IMR-90 (cell line): ENCODE data around the gene HOXA3. TPM values are rescaled to one million over a fixed set of nuclear protein-coding genes. Genes with fewer than 3 reads are reported as not detected.

ENCODE experiments used
- ATAC-seq: fragments of 200-7000 bp; cut with Tn5 transposase; 2 replicates; pipeline ENCODE4 v1.9.1; 2020; ENCODE audit warnings: low read depth, mild to moderate bottlenecking, moderate library complexity
- BruUV-seq: library from RNA; stranded (reverse); fragments of 400-500 nt; replicated peaks from 2 replicates; lab custom pipeline; 2021; lab: Mats Ljungman, UMichigan
- CTCF ChIA-PET: fragments of 300-600 bp; formaldehyde crosslinking; extraction: SDS; loops from one replicate; lab custom pipeline; 2021; ENCODE audit warnings: antibody characterized with exemption; lab: Yijun Ruan, JAX
- POLR2A ChIA-PET: fragments of 300-600 bp; sonication (Branson Sonifier 250); formaldehyde crosslinking; loops from one replicate; lab custom pipeline; 2022; ENCODE audit warnings: antibody characterized with exemption; ENCODE audit not compliant: unreplicated experiment; lab: Charles Lee
- DNase-seq: peaks from one replicate; pipeline ENCODE4 v3.0.0; 2013
- H2AFZ ChIP-seq: replicated peaks from 2 replicates; pipeline ENCODE3; 2013; ENCODE audit warnings: low read length, mild to moderate bottlenecking; ENCODE audit not compliant: poor library complexity
- H2AK5ac ChIP-seq: 2 replicates; pipeline ENCODE4 v1.6.1; 2013; ENCODE audit warnings: low read depth, low read length, inconsistent platforms
- H2AK9ac ChIP-seq: replicated peaks from 2 replicates; pipeline ENCODE3; 2013; ENCODE audit warnings: mild to moderate bottlenecking, low read depth, low read length, moderate library complexity; ENCODE audit not compliant: poor library complexity
- H2BK120ac ChIP-seq: 2 replicates; pipeline ENCODE4 v1.6.1; 2013; ENCODE audit warnings: low read depth, low read length, inconsistent platforms
- H2BK15ac ChIP-seq: 3 replicates; pipeline ENCODE4 v1.6.1; 2013; ENCODE audit warnings: low read depth, low read length, inconsistent platforms
- H2BK20ac ChIP-seq: 2 replicates; pipeline ENCODE4 v1.6.1; 2013; ENCODE audit warnings: low read depth, mild to moderate bottlenecking, inconsistent platforms, low read length, moderate library complexity
- H2BK5ac ChIP-seq: 2 replicates; pipeline ENCODE4 v1.6.1; 2013; ENCODE audit warnings: mild to moderate bottlenecking, low read depth, low read length, inconsistent platforms; ENCODE audit not compliant: poor library complexity, severe bottlenecking
- H3K14ac ChIP-seq: replicated peaks from 2 replicates; pipeline ENCODE4 v1.6.1; 2013; ENCODE audit warnings: low read depth, low read length, inconsistent platforms
- H3K18ac ChIP-seq: 2 replicates; pipeline ENCODE4 v1.6.1; 2013; ENCODE audit warnings: low read depth, low read length, control low read depth
- H3K23ac ChIP-seq: 2 replicates; pipeline ENCODE4 v1.6.1; 2013; ENCODE audit warnings: low read depth, low read length, inconsistent platforms
- H3K27ac ChIP-seq: 2 replicates; pipeline ENCODE4 v1.5.1; 2013; ENCODE audit warnings: mild to moderate bottlenecking, control low read depth, low read length; ENCODE audit not compliant: insufficient read depth
- H3K27me3 ChIP-seq: 2 replicates; pipeline ENCODE4 v1.6.1; 2013; ENCODE audit warnings: low read length; ENCODE audit not compliant: control insufficient read depth, insufficient read depth
- H3K36me3 ChIP-seq: 2 replicates; pipeline ENCODE4 v1.6.1; 2013; ENCODE audit warnings: low read length, mixed read lengths; ENCODE audit not compliant: control insufficient read depth, insufficient read depth
- H3K4ac ChIP-seq: 2 replicates; pipeline ENCODE4 v1.6.1; 2013; ENCODE audit warnings: low read depth, low read length, inconsistent platforms
- H3K4me1 ChIP-seq: 2 replicates; pipeline ENCODE4 v1.6.1; 2013; ENCODE audit warnings: low read length, mixed read lengths; ENCODE audit not compliant: control insufficient read depth, insufficient read depth
- H3K4me2 ChIP-seq: 2 replicates; pipeline ENCODE4 v1.6.1; 2013; ENCODE audit warnings: low read depth, mild to moderate bottlenecking, control low read depth, low read length, moderate library complexity
- H3K4me3 ChIP-seq: 2 replicates; pipeline ENCODE4 v1.5.1; 2013; ENCODE audit warnings: low read depth, mild to moderate bottlenecking, control low read depth, low read length, moderate library complexity; ENCODE audit not compliant: insufficient read depth
- H3K56ac ChIP-seq: 2 replicates; pipeline ENCODE4 v1.6.1; 2013; ENCODE audit warnings: low read length, inconsistent platforms; ENCODE audit not compliant: insufficient read depth; ENCODE audit errors: extremely low read depth
- H3K79me1 ChIP-seq, 2 experiments: 2 replicates each; pipeline ENCODE4 v1.6.1; 2013; ENCODE audit warnings: low read length in 2 of 2, inconsistent platforms in 1 of 2, low read depth in 1 of 2
- H3K9ac ChIP-seq: 2 replicates; pipeline ENCODE4 v1.6.1; 2013; ENCODE audit warnings: low read depth, low read length, control low read depth
- H3K9me1 ChIP-seq: 2 replicates; pipeline ENCODE4 v1.6.1; 2013; ENCODE audit warnings: low read length, inconsistent platforms; ENCODE audit not compliant: insufficient read depth
- H3K9me3 ChIP-seq: 2 replicates; pipeline ENCODE4 v1.6.1; 2013; ENCODE audit warnings: low read length; ENCODE audit not compliant: control insufficient read depth, insufficient read depth
- H4K20me1 ChIP-seq: 2 replicates; pipeline ENCODE4 v1.6.1; 2013; ENCODE audit warnings: low read length, inconsistent platforms; ENCODE audit not compliant: insufficient read depth
- H4K5ac ChIP-seq: 2 replicates; pipeline ENCODE4 v1.6.1; 2013; ENCODE audit warnings: mild to moderate bottlenecking, low read depth, low read length, control low read depth
- H4K8ac ChIP-seq, 2 experiments: 2 replicates each; pipeline ENCODE4 v1.6.1; 2013; ENCODE audit warnings: low read depth in 2 of 2, low read length in 2 of 2, control low read depth in 1 of 2, inconsistent platforms in 1 of 2
- H4K91ac ChIP-seq: 2 replicates; pipeline ENCODE4 v1.6.1; 2013; ENCODE audit warnings: low read depth, low read length, inconsistent platforms; ENCODE audit not compliant: insufficient read depth
- BHLHE40 ChIP-seq: fragments of 150-350 bp; IDR thresholded peaks from 2 replicates; pipeline ENCODE4 v1.6.1; 2016; ENCODE audit warnings: mild to moderate bottlenecking, low read depth, low read length
- CEBPB ChIP-seq: IDR thresholded peaks from 2 replicates; pipeline ENCODE4 v1.6.1; 2012; ENCODE audit warnings: low read depth, low read length, improper control_type of control experiment
- CHD1 ChIP-seq: IDR thresholded peaks from 2 replicates; pipeline ENCODE4 v1.6.1; 2012; ENCODE audit warnings: low read depth, low read length, improper control_type of control experiment
- ELK1 ChIP-seq: fragments of 150-350 bp; IDR thresholded peaks from 2 replicates; pipeline ENCODE4 v1.6.1; 2016; ENCODE audit warnings: low read depth, mild to moderate bottlenecking, low read length, moderate library complexity, borderline replicate concordance
- FOS ChIP-seq: fragments of 150-350 bp; IDR thresholded peaks from 2 replicates; pipeline ENCODE4 v1.6.1; 2016; ENCODE audit warnings: low read depth, low read length
- MAFK ChIP-seq: IDR thresholded peaks from 2 replicates; pipeline ENCODE4 v1.6.1; 2012; ENCODE audit warnings: low read depth, low read length, improper control_type of control experiment
- NFE2L2 ChIP-seq: fragments of 150-350 bp; IDR thresholded peaks from 2 replicates; pipeline ENCODE4 v1.6.1; 2016; ENCODE audit warnings: low read depth, mild to moderate bottlenecking, low read length
- POLR2A ChIP-seq: IDR thresholded peaks from 2 replicates; pipeline ENCODE4 v1.6.1; 2012; ENCODE audit warnings: mild to moderate bottlenecking, low read depth, low read length
- RAD21 ChIP-seq: IDR thresholded peaks from 2 replicates; pipeline ENCODE4 v1.6.1; 2012; ENCODE audit warnings: low read length, improper control_type of control experiment
- RCOR1 ChIP-seq: IDR thresholded peaks from 2 replicates; pipeline ENCODE4 v1.6.1; 2012; ENCODE audit warnings: mild to moderate bottlenecking, low read length, improper control_type of control experiment; ENCODE audit not compliant: insufficient replicate concordance
- RFX5 ChIP-seq: IDR thresholded peaks from 2 replicates; pipeline ENCODE4 v1.8.0; 2012; ENCODE audit warnings: low read depth, mild to moderate bottlenecking, low read length, moderate library complexity
- SMC3 ChIP-seq: fragments of 150-350 bp; IDR thresholded peaks from 2 replicates; pipeline ENCODE4 v1.6.1; 2016; ENCODE audit warnings: low read depth, mild to moderate bottlenecking, antibody characterized with exemption, low read length, moderate library complexity
- USF2 ChIP-seq: fragments of 150-350 bp; IDR thresholded peaks from 2 replicates; pipeline ENCODE4 v1.6.1; 2017; ENCODE audit warnings: mild to moderate bottlenecking, antibody characterized with exemption, low read length, low read depth
- WGBS, 2 experiments: methylation state at CpG; one replicate each; pipeline versions ENCODE4 v1.1.5 to v1.1.7; 2013; ENCODE audit warnings: missing lambda C conversion rate in 2 of 2; ENCODE audit not compliant: insufficient read length in 1 of 2; ENCODE audit errors: extremely low coverage in 2 of 2; 5-methylcytosine and 5-hydroxymethylcytosine counted together
- dilution Hi-C: fragments of 300-500 bp; cut with HindIII; formaldehyde crosslinking; loops from one replicate; pipeline ENCODE4 v1.14.3; 2018; ENCODE audit warnings: low sequenced_read_pairs; ENCODE audit not compliant: unreplicated experiment
- in situ Hi-C: fragments of 300-500 bp; cut with MboI; formaldehyde crosslinking; loops from 3 replicates; pipeline ENCODE4 v1.14.3; 2019; ENCODE audit warnings: low sequenced_read_pairs, inconsistent platforms, mixed read lengths
- intact Hi-C: fragments of 100-400 bp; cut with micrococcal nuclease; formaldehyde crosslinking; loops from 2 replicates; pipeline ENCODE4 v1.10.0; 2022
- polyA plus RNA-seq, 3 experiments: library from polyadenylated mRNA; depleted of rRNA; stranded (reverse); fragments of >200 nt; gene quantifications; 2 replicates each; pipeline ENCODE4 v1.2.3, GENCODE V29; 2012; ENCODE audit warnings: low replicate concordance in 1 of 3
- total RNA-seq: library from RNA; depleted of rRNA; stranded (reverse); fragments of >200 nt; gene quantifications from 2 replicates; pipeline ENCODE4 v1.2.3, GENCODE V29; 2012

Gene HOXA3
- total and polyA plus RNA-seq, 2 of the 4 experiments (the other 2 are of a cell fraction): 0.90 to 5.4 TPM

DNA sequence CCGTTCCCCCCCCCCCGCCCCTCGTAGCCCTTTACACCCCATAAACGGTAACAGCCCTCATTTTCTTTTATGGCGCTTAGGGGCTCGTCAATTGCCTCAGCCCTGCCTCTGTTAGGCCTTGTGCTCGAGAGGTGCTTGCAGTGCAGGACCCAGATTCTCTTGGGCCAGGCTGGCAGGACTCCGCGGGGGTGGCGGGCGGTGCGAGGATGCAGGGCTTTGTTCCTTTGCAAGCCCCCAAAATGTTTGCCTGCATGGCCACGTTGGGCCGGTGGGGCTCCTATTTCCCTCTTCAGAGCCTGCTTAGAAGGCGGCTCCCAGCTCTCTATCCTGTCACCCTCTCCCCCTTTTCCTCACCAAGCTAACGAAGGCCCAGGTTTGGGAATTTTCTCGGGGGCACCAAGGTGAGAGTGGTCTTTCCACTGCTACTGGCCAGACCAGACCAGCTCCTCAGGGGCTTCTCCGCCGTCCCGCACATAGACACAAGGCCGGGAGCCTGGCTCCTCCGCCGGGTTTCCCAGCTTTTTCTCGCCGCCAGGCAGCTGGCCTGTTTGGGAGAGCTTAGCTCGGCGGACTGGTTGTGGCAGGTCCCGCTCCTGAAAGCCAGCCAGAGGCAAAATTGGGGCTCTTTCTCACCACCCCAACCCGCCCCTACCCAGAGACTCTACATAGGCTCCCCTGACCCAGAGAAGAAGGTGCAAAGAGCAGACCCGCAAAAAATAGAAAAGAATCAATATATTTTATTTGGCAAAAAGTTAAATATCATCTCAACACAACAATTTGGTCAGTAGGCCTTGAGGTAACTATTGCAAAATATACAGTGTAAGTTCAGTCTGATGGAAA lies 9.6 kb upstream of the HOXA3 start:
- H3K27me3 ChIP-seq: peaks cover 40% of the 10 kb centered on the region
- no peak overlapping the region for H2AK9ac ChIP-seq
- H2AK5ac ChIP-seq: no peak overlapping the region
- H3K23ac ChIP-seq: no peak overlapping the region
- H3K4me2 ChIP-seq: no peak overlapping the region
- H3K4ac ChIP-seq: no peak overlapping the region
- no peak overlapping the region for H3K27ac ChIP-seq
- no peak overlapping the region for H3K14ac ChIP-seq
- peak overlapping the region; percentile 45 for H2AFZ ChIP-seq
- no peak overlapping the region for H2BK20ac ChIP-seq
- intact Hi-C loops: loop anchor here (1.0 to 10.0 kb wide), 4 partner anchors 793 to 1907 kb away; partner anchors contain the start of genes CBX3 and HNRNPA2B1
- H3K18ac ChIP-seq: no peak overlapping the region
- H4K8ac ChIP-seq: no peak overlapping the region
- peaks cover 11% of the 10 kb centered on the region; the same call in 1 of the 2 replicates for H3K9me3 ChIP-seq
- TF ChIP-seq RFX5 (no peak), NFE2L2 (no peak), CHD1 (no peak), USF2 (no peak), MAFK (no peak), BHLHE40 (no peak), POLR2A (no peak), FOS (no peak), SMC3 (no peak), RCOR1 (no peak), RAD21 (no peak), ELK1 (no peak), CEBPB (no peak)
- in situ Hi-C loops: no loop called here
- no peaks in the 10 kb centered on the region for H3K36me3 ChIP-seq
- H3K9me1 ChIP-seq: no peaks in the 10 kb centered on the region
- POLR2A ChIA-PET: no interaction called here
- no peak overlapping the region for H3K56ac ChIP-seq
- no peak overlapping the region for H4K91ac ChIP-seq
- DNase-seq (no peak), ATAC-seq (no peak)
- H2BK15ac ChIP-seq: no peak overlapping the region
- no peak overlapping the region for H2BK120ac ChIP-seq
- CTCF ChIA-PET: interaction anchor here (1.4 to 1.8 kb wide), 3 partner anchors 20 to 793 kb away, joined by 6 to 29 read pairs (median 6); no protein-coding TSS in a partner anchor
- 100% methylated on average over 1 of the region's 30 CpGs; no CpG with 5 or more reads in 1 of the 2 experiments for WGBS, 2 experiments
- no peaks in the 10 kb centered on the region for H4K20me1 ChIP-seq
- H3K4me1 ChIP-seq: peaks cover under 1% of the 10 kb centered on the region; the same call in 1 of the 2 replicates
- H2BK5ac ChIP-seq: no peak overlapping the region
- BruUV-seq: no TSS peak
- dilution Hi-C loops: no loop called here
- no peak overlapping the region for H3K4me3 ChIP-seq
- no peak overlapping the region for H3K9ac ChIP-seq
- H3K79me1 ChIP-seq: no peaks in the 10 kb centered on the region
- H4K5ac ChIP-seq: no peak overlapping the region
